Liver (tissue), 3 donors: Measurements from ENCODE around the gene SPECC1.
"Not testable (repeated sequence)": the region's sequence is repeated elsewhere in the genome, so short reads cannot be mapped to it uniquely, and the experiment has no call there.

Source experiments
- ATF3 ChIP-seq: IDR thresholded peaks from 2 replicates; pipeline ENCODE4 v1.6.1; 2016; ENCODE audit warnings: antibody characterized with exemption
- CTCF ChIP-seq: fragments of 150-350 bp; IDR thresholded peaks from 2 replicates; pipeline ENCODE4 v1.5.1; 2017; ENCODE audit warnings: improper control_type of control experiment, low read depth, low read length; ENCODE audit not compliant: missing input control
- EGR1 ChIP-seq, 2 donors: IDR thresholded peaks; 2 replicates each; pipeline ENCODE4 v1.6.1; 2016 to 2018; ENCODE audit warnings: antibody characterized with exemption in 2 of 2, low read depth in 2 of 2
- GABPA ChIP-seq, 2 donors: IDR thresholded peaks in 1 of 2; conservative IDR thresholded peaks in 1 of 2; 2 replicates each; pipeline ENCODE4 v1.6.1; 2016; ENCODE audit warnings: antibody characterized with exemption in 2 of 2, mild to moderate bottlenecking in 1 of 2, moderate library complexity in 1 of 2
- JUND ChIP-seq, 2 donors: IDR thresholded peaks; 2 replicates each; pipeline ENCODE4 v1.6.1; 2016; ENCODE audit warnings: antibody characterized with exemption in 2 of 2
- MAX ChIP-seq: IDR thresholded peaks from 2 replicates; pipeline ENCODE4 v1.6.1; 2016; ENCODE audit warnings: antibody characterized with exemption
- RAD21 ChIP-seq, 2 donors: IDR thresholded peaks; 2 replicates each; pipeline ENCODE4 v1.6.1; 2016; ENCODE audit warnings: antibody characterized with exemption in 2 of 2, mild to moderate bottlenecking in 2 of 2
- REST ChIP-seq: IDR thresholded peaks from 2 replicates; pipeline ENCODE4 v1.6.1; 2016; ENCODE audit warnings: antibody characterized with exemption, mild to moderate bottlenecking
- RXRA ChIP-seq, 2 donors: IDR thresholded peaks; 2 replicates each; pipeline ENCODE4 v1.6.1; 2017 to 2018; ENCODE audit warnings: antibody characterized with exemption in 2 of 2, mild to moderate bottlenecking in 1 of 2
- SP1 ChIP-seq: IDR thresholded peaks from 2 replicates; pipeline ENCODE4 v1.6.1; 2018; ENCODE audit warnings: antibody characterized with exemption, mild to moderate bottlenecking
- TAF1 ChIP-seq: conservative IDR thresholded peaks from 2 replicates; pipeline ENCODE4 v1.6.1; 2016; ENCODE audit warnings: antibody characterized with exemption, mild to moderate bottlenecking
- donor health status: healthy.
- donor health status: healthy.

- TF ChIP-seq CTCF; RAD21 (IDR thresholded peaks at IDR 0.05); TAF1; RXRA (IDR thresholded peaks at IDR 0.05); REST; SP1; MAX; EGR1 (IDR thresholded peaks at IDR 0.05; ENCODE audit: low read depth in 2 of 2); JUND (IDR thresholded peaks at IDR 0.05); GABPA (IDR thresholded peaks at IDR 0.05 in 1 of 2, conservative IDR thresholded peaks at IDR 0.05 in 1 of 2); ATF3: not testable (repeated sequence)
Observed at GRCh38 chr17:20363846-20364245, 354.7 kb downstream of the SPECC1 start.
